ENCODE results near the gene CDH1.

- TF ChIP-seq CTCF (conservative IDR thresholded peaks at IDR 0.05) (no peak), ZFX (IDR thresholded peaks at IDR 0.05) (no peak)
Observed at GRCh38 chr16:68779891-68780290, 42.8 kb downstream of the CDH1 start.

Data from C4-2B (cell line).